Endothelial cell of umbilical vein (primary cell): ENCODE measurements around the gene C1orf146. TPM values are rescaled to one million over a fixed set of nuclear protein-coding genes. Genes with fewer than 3 reads are reported as not detected.

Experiments
- Bru-seq: library from RNA; stranded (reverse); fragments of 400-500 nt; gene quantifications from one replicate; lab custom pipeline; 2021; lab: Mats Ljungman, UMichigan
- BruChase-seq, 2 experiments: library from RNA; stranded (reverse); fragments of 400-500 nt; gene quantifications; one replicate each; lab custom pipeline; 2021; lab: Mats Ljungman, UMichigan
- BruUV-seq: library from RNA; stranded (reverse); fragments of 400-500 nt; replicated peaks from 2 replicates; lab custom pipeline; 2021; lab: Mats Ljungman, UMichigan
- CTCF ChIA-PET: fragments of 300-600, 350-600 bp; sonication (Branson Sonifier 250); formaldehyde crosslinking; loops from one replicate; lab custom pipeline; 2021; ENCODE audit warnings: antibody characterized with exemption, inconsistent platforms; lab: Charles Lee
- POLR2A ChIA-PET: fragments of 300-600, 350-600 bp; sonication (Branson Sonifier 250); formaldehyde crosslinking; loops from one replicate; lab custom pipeline; 2021; ENCODE audit warnings: antibody characterized with exemption, inconsistent platforms; lab: Charles Lee
- DNase-seq: peaks from one replicate; pipeline ENCODE4 v3.0.0-alpha.2; 2011; ENCODE audit warnings: low read depth, low spot score
- FAIRE-seq: peaks from 2 replicates; lab custom pipeline; 2011; peaks lifted over from hg19 to GRCh38; lab: Jason Lieb, UNC
- H2AFZ ChIP-seq: 2 replicates; pipeline ENCODE4 v1.6.0; 2012; ENCODE audit warnings: low read depth, low read length, control low read depth, inconsistent platforms
- H3K27ac ChIP-seq: 2 replicates; pipeline ENCODE4 v1.5.1; 2011; ENCODE audit warnings: low read depth, mild to moderate bottlenecking, control low read depth, low read length, moderate library complexity; ENCODE audit not compliant: insufficient read depth
- H3K27me3 ChIP-seq, 2 experiments: 2 replicates each; pipeline versions ENCODE4 v1.6.0 to v1.6.1; 2011; ENCODE audit warnings: low read length in 2 of 2, mixed read lengths in 1 of 2; ENCODE audit not compliant: control insufficient read depth in 2 of 2, insufficient read depth in 2 of 2
- H3K36me3 ChIP-seq, 2 experiments: 2 replicates in 1 of 2; 3 replicates in 1 of 2; pipeline ENCODE4 v1.5.1; 2011; ENCODE audit warnings: low read length in 2 of 2, mild to moderate bottlenecking in 1 of 2, moderate library complexity in 1 of 2; ENCODE audit not compliant: control insufficient read depth in 2 of 2, insufficient read depth in 2 of 2; ENCODE audit errors: extremely low read depth in 1 of 2
- H3K4me1 ChIP-seq: 3 replicates; pipeline ENCODE4 v1.5.1; 2011; ENCODE audit warnings: mild to moderate bottlenecking, low read length; ENCODE audit not compliant: control insufficient read depth, insufficient read depth; ENCODE audit errors: extremely low read depth
- H3K4me2 ChIP-seq: 2 replicates; pipeline ENCODE4 v1.6.1; 2011; ENCODE audit warnings: low read length, control low read depth, mixed read lengths; ENCODE audit not compliant: insufficient read depth
- H3K4me3 ChIP-seq, 3 experiments: fragments of 200-600 bp in 1 of 3; sonication (generic), shearing (Covaris generic) in 1 of 3; replicated peaks in 1 of 3; 2 replicates each; pipeline ENCODE4 v1.5.1; 2011 to 2016; ENCODE audit warnings: control low read depth in 3 of 3, low read length in 3 of 3, mild to moderate bottlenecking in 2 of 3, inconsistent platforms in 1 of 3, low read depth in 1 of 3, moderate library complexity in 1 of 3; ENCODE audit not compliant: insufficient read depth in 1 of 3
- H3K79me2 ChIP-seq: 2 replicates; pipeline ENCODE4 v1.6.0; 2012; ENCODE audit warnings: low read length, inconsistent platforms; ENCODE audit not compliant: control insufficient read depth, insufficient read depth
- H3K9ac ChIP-seq: replicated peaks from 2 replicates; pipeline ENCODE3; 2011; ENCODE audit warnings: low read length, control low read depth; ENCODE audit not compliant: insufficient read depth; ENCODE audit errors: extremely low read depth
- H3K9me1 ChIP-seq: replicated peaks from 3 replicates; pipeline ENCODE4 v1.6.0; 2011; ENCODE audit warnings: mild to moderate bottlenecking, low read length; ENCODE audit not compliant: control insufficient read depth, insufficient read depth; ENCODE audit errors: extremely low read depth
- H3K9me3 ChIP-seq: replicated peaks from 2 replicates; pipeline ENCODE4 v1.5.1; 2012; ENCODE audit warnings: low read length, inconsistent platforms; ENCODE audit not compliant: control insufficient read depth, insufficient read depth
- H4K20me1 ChIP-seq: replicated peaks from 2 replicates; pipeline ENCODE3; 2011; ENCODE audit warnings: mild to moderate bottlenecking, low read length; ENCODE audit not compliant: control insufficient read depth, insufficient read depth; ENCODE audit errors: extremely low read depth
- EZH2 ChIP-seq: IDR thresholded peaks from 2 replicates; pipeline ENCODE4 v1.6.1; 2012; ENCODE audit warnings: borderline replicate concordance, low read depth, mild to moderate bottlenecking, moderate library complexity, low read length, inconsistent platforms; ENCODE audit not compliant: severe bottlenecking
- FOS ChIP-seq: IDR thresholded peaks from 2 replicates; pipeline ENCODE4 v1.6.1; 2011; ENCODE audit warnings: mild to moderate bottlenecking, low read length, moderate library complexity, borderline replicate concordance; ENCODE audit not compliant: insufficient read depth
- GATA2 ChIP-seq: IDR thresholded peaks from 2 replicates; pipeline ENCODE4 v1.7.0; 2011; ENCODE audit warnings: low read depth, mild to moderate bottlenecking, moderate library complexity, mixed read lengths, low read length; ENCODE audit not compliant: insufficient read length, insufficient read depth
- JUN ChIP-seq: IDR thresholded peaks from 2 replicates; pipeline ENCODE4 v1.6.1; 2011; ENCODE audit warnings: borderline replicate concordance, low read depth; ENCODE audit not compliant: insufficient read length, insufficient read depth
- MAX ChIP-seq: IDR thresholded peaks from 2 replicates; pipeline ENCODE4 v1.6.1; 2011; ENCODE audit not compliant: insufficient read depth, insufficient read length
- MYC ChIP-seq: IDR thresholded peaks from one replicate; pipeline ENCODE4 v1.6.1; 2011; ENCODE audit warnings: mild to moderate bottlenecking, low read depth, low read length
- POLR2A ChIP-seq: IDR thresholded peaks from 2 replicates; pipeline ENCODE4 v1.6.1; 2012; ENCODE audit warnings: low read depth, mild to moderate bottlenecking, control low read depth, low read length
- POLR2AphosphoS5 ChIP-seq: IDR thresholded peaks from 2 replicates; pipeline ENCODE4 v1.6.1; 2012; ENCODE audit warnings: low read depth, mild to moderate bottlenecking, control low read depth, low read length, moderate library complexity; ENCODE audit not compliant: insufficient read depth
- dilution Hi-C: fragments of 300-500 bp; cut with MboI; formaldehyde crosslinking; loops from one replicate; pipeline ENCODE4 v1.15.0; 2019; ENCODE audit warnings: low sequenced_read_pairs; ENCODE audit not compliant: extremely low pct_ligation_motif_present
- intact Hi-C: fragments of 100-400 bp; cut with micrococcal nuclease; formaldehyde crosslinking; loops from one replicate; pipeline ENCODE4 v1.10.0; 2022
- long read RNA-seq: library from polyadenylated mRNA; stranded (forward); transcript quantifications from one replicate; pipeline ENCODE4 v2.0.0, GENCODE V29; 2021
- polyA minus RNA-seq, 3 experiments: library from RNA; depleted of rRNA, polyadenylated mRNA; stranded (reverse); fragments of >200 nt; gene quantifications; 1 replicate in 1 of 3; 2 replicates in 2 of 3; pipeline ENCODE4 v1.2.3, GENCODE V29; 2011
- polyA plus RNA-seq, 4 experiments: library from polyadenylated mRNA; depleted of rRNA in 3 of 4; stranded (reverse) in 3 of 4; unstranded in 1 of 4; fragments of >200 nt; gene quantifications; 2 replicates each; pipeline versions ENCODE4 v1.2.1 to v1.2.3, GENCODE V29; 2011 to 2012; ENCODE audit warnings: missing spikeins in 1 of 4
- total RNA-seq: library from RNA; stranded (reverse); gene quantifications from 2 replicates; pipeline ENCODE4 v1.2.3, GENCODE V29; 2021
- TF ChIP-seq, protein P1 (sequence below), 2 donors: IDR thresholded peaks; 1 replicate in 1 of 2; 2 replicates in 1 of 2; pipeline ENCODE4 v1.5.1; 2011; ENCODE audit warnings: low read length in 2 of 2, mild to moderate bottlenecking in 2 of 2, moderate library complexity in 2 of 2, control low read depth in 1 of 2, inconsistent platforms in 1 of 2, low read depth in 1 of 2; ENCODE audit not compliant: insufficient read depth in 1 of 2; ENCODE audit errors: extremely low read depth in 1 of 2

Gene C1orf146, protein sequence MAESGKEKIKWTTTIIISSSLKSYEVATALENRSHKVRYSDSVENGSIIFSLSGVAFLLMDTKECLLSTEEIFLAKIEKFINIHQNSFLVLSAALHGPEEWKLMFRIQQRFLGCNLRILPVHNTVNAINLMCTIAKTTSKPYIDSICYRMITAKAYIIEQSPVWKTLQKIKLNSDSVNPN
- total RNA-seq (not detected in 2 replicates), polyA plus RNA-seq (not detected in 2 replicates), polyA minus RNA-seq (not detected in 2 replicates), Bru-seq, nascent RNA (percentile 4 among the genes with signal in this experiment), BruChase-seq, experiment 1, labeled RNA remaining after a 6-hour chase (percentile 8 among the genes with signal in this experiment), BruChase-seq, experiment 2, labeled RNA remaining after a 2-hour chase (percentile 7 among the genes with signal in this experiment)
- polyA plus RNA-seq (2011; cell fraction: cytosol; rRNA removed) = not detected in 2 replicates
- polyA plus RNA-seq (2011; cell fraction: nucleus; rRNA removed) = not detected in 2 replicates
- not detected in 2 replicates for polyA plus RNA-seq (2012)
- not detected for polyA minus RNA-seq (2011; cell fraction: cytosol; rRNA and poly(A)+ RNA removed)
- polyA minus RNA-seq (2011; cell fraction: nucleus; rRNA and poly(A)+ RNA removed) = not detected in 2 replicates
- long read RNA-seq = 0 reads

- CTCF ChIA-PET = no interaction called here
- H3K27me3 ChIP-seq = no peaks in the 10 kb centered on the region
Measured at GRCh38 chr1:92217721-92218120, at the start of gene C1orf146. Gene C1orf146, plus strand, starts transcription at chr1:92217915. Its CDS starts 13,506 bp downstream, at chr1:92231421.

More at GRCh38 chr1:92217721-92218120, at the start of gene C1orf146:
- Histone ChIP-seq H4K20me1 (no peaks in the 10 kb centered on the region), H3K4me2 (no peak within 1 kb of the TSS), H3K9me1 (no peaks in the 10 kb centered on the region), H3K36me3 (no peaks in the 10 kb centered on the region), H3K27ac (no peak within 1 kb of the TSS), H3K9ac (no peak within 1 kb of the TSS), H3K9me3 (no peaks in the 10 kb centered on the region), H2AFZ (no peak within 1 kb of the TSS), H3K79me2 (no peaks in the 10 kb centered on the region), H3K4me3 (no peak within 1 kb of the TSS), H3K4me1 (no peaks in the 10 kb centered on the region)
- no TSS peak for BruUV-seq
- intact Hi-C loops = no loop called here
- DNase-seq (no peak), FAIRE-seq (no peak)
- dilution Hi-C loops = no loop called here
- TF ChIP-seq MAX (no peak), JUN (no peak), FOS (no peak), POLR2AphosphoS5 (no peak), GATA2 (no peak), EZH2 (no peak), MYC (no peak), POLR2A (no peak)
- TF ChIP-seq, protein P1, sequence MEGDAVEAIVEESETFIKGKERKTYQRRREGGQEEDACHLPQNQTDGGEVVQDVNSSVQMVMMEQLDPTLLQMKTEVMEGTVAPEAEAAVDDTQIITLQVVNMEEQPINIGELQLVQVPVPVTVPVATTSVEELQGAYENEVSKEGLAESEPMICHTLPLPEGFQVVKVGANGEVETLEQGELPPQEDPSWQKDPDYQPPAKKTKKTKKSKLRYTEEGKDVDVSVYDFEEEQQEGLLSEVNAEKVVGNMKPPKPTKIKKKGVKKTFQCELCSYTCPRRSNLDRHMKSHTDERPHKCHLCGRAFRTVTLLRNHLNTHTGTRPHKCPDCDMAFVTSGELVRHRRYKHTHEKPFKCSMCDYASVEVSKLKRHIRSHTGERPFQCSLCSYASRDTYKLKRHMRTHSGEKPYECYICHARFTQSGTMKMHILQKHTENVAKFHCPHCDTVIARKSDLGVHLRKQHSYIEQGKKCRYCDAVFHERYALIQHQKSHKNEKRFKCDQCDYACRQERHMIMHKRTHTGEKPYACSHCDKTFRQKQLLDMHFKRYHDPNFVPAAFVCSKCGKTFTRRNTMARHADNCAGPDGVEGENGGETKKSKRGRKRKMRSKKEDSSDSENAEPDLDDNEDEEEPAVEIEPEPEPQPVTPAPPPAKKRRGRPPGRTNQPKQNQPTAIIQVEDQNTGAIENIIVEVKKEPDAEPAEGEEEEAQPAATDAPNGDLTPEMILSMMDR (IDR thresholded peaks at IDR 0.05; ENCODE audit: extremely low read depth in 1 of 2, insufficient read depth in 1 of 2, low read depth in 1 of 2, low read length in 2 of 2) = no peak
- POLR2A ChIA-PET = no interaction called here
